HG03108 (cell line): ENCODE measurements around the gene MSANTD2.

Experiments used
- ATAC-seq: cut with Tn5 transposase; IDR thresholded peaks from one replicate; pipeline ENCODE4 v1.9.1; 2021; ENCODE audit warnings: moderate library complexity; ENCODE audit not compliant: unreplicated experiment

The MSANTD2 gene

DNA sequence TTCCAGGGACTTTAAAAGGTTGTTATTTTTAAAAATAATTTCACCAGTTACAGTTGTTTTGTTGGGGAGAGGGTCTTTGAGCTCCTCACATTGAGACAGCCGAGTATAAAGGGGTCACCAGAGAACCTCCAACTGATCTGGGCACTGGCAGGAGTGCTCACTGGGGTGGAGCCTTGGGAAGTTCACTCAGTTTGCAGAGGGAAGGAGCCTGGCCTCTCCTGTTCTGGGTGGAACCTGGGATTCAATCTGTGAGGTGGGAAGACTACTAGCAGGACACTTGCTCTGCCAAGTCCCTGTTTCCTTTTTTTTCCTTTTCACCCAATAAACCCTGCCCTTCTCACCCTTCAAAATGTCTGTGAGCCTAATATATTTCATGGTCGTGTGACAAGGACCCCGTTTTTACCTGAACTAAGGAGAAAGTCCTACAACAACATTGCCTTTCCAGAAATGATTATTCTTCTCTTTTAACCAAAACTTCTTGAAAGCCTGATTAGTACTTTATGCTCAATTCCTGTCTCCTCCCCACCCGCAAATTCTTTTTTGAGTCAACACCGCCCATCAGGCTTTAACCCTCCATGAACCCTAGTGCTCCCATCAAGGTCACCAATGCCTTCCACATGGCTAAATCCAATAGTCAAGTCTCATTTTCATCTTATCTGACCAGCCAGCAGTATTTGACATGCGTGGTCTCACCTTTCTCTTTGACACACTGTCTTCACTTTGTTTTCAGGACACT is 22.0 kb upstream of the MSANTD2 start:
- no peak for ATAC-seq

DNA sequence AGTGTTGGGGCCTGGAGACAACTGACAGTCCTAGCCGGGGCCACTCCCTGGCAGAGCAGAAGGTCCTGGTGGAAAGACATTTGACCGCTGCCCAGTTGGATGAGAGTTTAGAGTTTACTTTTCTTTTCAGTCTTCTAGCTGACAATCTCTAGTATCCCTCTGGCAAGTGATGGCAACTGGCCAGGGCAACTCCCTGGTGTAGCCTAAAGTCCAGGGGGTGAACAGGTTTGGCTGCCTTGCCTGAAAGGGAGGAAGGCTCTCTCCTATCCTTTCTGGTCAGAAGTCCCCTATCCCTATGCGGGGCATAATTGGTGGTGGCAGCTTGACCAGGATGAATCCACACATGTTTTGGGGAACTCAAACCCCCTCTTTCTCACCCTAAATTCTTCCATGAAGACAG is 16.8 kb upstream of the MSANTD2 start:
- ATAC-seq, result no peak

DNA sequence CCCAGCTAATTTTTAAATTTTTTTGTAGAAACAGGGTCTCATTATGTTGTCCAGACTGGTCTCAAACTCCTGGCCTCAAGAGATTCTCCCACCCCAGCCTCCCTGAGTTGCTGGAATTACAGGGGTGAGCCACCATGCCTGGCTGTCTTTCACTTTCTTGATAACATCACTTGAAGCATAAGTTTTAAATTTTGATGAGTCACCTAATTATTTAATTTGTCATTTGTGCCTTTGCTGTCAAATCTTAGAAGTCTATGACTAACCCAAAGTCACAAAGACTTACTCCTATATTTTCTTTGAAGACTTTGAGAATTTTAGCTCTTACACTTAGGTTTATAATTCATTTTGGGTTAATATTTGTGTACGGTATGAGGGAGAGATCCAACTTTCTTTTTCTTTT is 14.5 kb upstream of the MSANTD2 start:
- ATAC-seq, result no peak

DNA sequence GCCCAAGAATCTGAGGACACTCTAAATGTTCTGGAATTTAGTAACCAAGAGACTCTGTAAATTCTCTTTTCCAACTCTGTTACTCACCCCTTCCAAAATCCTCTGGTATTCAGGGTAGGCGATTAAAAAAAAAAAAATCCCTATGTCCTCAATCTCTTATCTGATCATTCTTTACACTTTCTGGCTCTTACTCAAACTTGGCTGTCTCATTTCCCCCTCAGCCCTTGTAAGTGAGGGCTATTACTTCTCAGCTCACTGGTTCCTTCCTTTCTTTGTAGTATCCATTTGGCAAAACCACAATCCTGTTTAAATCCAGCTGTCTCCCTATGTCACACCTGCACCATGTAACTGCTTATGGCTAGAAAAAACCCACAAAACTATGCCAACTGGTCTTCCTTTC is 12.7 kb upstream of the MSANTD2 start:
- ATAC-seq, result no peak

DNA sequence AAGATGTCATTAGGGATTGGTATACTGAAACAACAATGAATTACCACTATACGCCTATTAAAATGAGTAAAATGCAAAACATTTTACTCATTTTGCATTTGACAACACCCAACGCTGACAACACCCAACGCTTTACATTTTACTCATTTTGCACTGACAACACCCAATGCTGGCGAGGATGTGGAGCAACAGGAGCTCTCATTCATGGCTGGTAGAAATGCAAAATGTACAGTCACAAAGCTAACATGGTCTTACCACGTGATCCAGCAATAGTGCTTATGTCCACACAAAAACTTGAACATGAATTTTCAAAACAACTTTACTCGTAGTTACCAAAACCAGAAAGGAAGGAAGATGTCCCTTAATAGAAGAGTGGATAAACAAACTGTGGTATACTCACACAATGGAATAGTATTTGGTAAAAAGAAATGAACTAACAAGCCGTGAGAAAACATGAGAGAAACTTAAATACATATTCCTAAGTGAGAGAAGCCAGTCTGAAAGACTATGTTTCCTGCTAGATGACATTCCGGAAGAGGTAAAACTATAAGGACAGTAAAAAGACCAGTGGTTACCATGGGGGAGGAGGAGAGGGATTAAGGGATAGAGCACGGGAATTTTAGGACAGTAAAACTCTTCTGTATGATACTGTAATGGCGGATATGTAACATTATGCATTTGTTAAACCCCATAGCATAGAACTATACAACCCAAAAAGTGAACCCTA is 11.4 kb upstream of the MSANTD2 start:
- no peak for ATAC-seq

DNA sequence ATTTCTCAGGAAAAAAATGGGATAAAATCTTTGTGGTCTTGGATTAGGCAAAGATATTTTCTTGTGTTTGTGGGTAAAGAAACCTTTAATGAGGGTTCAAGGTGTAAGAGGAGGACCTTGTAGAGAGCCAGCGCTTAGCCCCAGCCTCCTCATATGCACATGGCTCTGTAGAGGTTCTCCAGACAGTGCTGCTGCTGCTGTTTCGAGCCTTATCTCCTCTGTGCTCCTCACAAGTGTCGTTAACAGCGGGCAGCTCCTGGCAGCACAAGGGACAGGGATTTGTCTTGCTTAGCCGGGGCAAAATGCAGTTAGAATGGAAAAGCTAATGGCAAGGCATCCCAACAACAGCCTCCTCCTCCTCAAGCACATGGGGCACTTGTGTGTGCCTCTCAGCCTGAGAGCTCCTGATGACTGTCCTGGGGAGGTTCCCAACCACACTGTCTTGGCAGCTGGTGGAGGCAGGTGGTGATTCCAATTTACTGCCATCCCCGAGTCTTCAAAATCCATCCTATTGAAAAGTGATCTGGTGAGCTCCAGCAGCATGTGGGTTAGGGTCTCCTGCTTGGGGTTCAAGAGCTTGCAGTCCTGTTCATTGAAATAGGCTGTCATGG is 7.6 kb upstream of the MSANTD2 start:
- no peak for ATAC-seq

DNA sequence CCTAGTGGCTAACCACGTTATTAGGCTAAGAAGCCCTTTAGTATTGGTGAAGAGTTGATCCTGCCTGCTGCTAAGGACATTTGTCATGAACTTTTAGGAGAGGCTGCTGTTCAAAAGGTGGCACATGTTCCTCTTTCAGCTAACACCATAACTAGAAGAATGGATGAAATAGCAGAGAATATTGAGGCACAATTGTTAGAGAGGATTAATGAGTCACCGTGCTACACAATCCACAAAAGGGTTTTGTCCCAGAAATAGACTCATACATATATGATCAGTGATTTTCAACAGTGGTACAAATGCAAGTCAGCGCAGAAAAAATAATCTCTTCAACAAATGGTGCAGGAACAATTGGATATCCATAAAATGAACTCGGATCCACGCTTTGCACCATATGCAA is 7.0 kb upstream of the MSANTD2 start:
- no peak for ATAC-seq

DNA sequence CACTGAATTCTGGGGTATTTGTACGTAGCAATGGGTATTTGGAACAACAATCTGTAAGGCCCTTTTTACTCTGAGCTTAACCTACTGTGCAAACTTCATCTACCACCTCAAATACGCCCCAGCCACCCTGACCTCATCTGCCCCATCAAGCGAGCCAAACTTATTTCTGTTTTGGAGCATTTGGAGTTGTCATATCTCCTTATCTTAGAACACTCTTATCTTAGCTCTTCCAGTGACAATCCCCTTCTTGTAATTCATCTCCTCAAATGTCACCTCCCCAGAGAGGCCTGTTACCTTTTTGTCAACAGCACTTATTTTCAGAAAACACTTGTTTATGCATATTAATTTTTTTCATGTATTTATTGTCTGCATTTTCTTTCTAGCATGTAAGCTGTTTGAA is 4.7 kb upstream of the MSANTD2 start:
- ATAC-seq, result no peak

DNA sequence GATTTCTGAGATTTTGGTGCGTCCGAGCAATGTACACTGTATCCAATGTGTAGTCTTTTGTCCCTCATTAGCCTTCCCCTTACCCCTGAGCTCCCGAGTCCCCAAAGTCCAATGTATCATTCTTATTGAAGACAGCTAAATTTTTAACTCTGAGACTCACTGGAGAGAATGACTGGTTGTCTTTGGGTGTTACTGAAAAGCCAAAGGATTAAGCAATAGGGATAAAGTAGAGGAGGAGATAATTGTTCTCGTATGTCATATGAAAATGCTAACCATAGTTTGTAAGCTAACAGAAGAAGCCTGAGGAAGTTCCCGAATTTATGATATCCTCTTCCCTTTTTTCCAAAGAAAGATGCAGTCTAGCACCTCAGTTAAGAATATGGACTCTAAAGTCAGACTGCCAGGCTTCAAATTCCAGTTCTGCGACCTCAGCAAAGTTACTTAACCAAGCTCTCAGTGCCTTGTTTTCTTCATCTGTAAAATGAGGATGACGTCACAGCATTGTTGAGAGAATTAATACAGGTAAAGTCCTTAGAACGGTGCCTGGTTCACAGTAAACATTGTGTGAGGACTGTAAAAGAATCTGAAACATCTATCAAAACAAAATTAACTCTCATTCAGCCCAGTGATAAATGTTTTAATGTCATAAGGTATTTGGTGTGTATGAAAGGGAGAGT is 1.6 kb upstream of the MSANTD2 start:
- ATAC-seq, result no peak

DNA sequence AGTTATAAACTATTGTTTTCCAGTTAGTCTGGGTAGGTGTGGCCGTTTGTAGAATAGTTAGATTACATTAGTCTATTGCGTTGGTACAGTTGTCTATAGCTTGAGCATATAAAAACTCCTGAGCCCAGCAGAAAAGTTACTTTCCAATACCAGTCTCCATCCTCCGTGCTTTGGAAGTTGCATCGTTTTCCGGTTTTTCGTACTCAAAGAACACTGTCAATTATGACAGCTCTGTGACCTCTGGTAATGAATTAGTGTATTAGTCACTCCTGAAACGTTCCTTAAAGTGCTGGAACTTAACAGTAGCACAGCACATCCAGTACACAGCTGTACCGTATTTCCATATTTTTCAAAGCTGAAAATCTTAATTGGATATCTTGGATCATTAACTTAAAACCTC is 808 bp upstream of the MSANTD2 start:
- no peak for ATAC-seq

DNA sequence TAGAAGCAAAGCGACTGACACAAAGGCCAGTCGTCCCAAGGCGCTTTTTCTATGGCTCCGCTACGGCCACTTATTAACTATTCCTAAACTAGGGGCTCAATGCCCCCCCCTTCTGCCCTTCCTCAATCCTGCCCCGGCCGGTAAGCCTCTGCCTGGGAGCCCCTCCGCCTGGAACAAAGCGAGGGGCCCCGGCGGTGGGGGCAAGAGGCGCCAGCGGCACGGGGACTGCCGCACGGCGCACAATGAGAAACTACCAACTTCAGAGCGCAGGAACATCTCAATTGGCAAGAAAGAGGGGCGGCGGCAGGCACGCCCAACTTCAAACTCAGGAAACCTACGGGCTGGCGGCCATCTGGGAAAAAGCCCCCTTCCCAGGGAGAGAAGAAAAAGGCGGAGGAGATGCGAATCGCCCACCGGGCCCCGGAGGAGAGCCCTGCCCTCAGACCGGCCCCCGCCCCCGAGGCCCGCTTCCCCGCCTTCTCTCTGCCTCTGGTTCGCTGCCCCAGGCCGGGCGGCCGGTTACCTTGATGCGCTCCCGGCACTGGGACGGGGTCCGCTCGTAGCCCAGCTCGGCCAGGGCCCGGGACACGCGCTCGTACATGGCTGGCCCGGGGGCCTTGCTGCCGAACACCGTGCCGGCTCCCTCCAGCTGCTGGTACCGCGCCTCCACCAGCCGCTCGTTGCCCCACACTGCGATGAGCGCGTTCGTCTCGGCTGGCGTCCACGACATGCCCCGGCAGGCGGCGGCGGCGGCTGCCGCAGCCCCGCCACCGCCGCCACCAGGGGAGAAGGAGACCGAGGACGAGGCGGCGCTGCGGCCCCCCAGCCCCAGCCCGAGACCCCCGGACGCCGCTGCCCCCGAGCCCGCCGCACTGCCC is 619 bp downstream of the MSANTD2 start:
- ATAC-seq, result peak; percentile 29

DNA sequence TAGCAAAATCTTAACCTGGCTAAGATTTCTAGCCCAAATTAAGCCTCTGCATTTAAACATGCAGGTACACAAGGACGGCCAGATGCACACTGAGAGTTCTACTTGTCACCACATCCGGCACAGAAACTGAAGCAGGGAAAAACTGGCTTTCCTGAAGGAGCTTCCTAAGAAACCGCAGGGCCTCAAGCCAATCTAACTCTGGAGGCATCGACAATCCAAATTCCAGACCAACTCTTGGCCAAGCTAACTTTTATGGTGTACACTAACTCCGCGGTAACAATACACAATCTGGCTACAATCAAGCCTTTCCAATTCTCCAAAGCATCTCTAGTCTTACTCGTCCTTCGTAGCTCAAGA is 1.2 kb downstream of the MSANTD2 start:
- ATAC-seq, result peak; percentile 12

DNA sequence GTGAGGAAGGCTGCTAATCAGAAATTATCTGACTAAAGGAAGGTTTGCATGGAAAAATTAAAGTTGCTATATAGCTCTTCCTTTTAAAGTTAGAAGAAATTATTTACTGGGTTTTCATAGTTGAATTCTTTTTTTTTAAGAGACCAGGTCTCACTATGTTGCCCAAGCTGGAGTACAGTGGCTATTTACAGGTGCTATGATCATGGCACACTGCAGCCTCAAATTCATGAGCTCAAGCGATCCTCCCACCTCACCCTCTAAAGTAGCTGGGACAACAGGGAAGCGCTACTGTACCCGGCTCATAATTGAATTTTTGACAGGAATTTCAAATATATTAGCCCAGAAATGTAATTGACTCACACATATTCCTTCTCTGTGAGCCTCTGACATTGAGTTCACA is 3.9 kb downstream of the MSANTD2 start:
- no peak for ATAC-seq

DNA sequence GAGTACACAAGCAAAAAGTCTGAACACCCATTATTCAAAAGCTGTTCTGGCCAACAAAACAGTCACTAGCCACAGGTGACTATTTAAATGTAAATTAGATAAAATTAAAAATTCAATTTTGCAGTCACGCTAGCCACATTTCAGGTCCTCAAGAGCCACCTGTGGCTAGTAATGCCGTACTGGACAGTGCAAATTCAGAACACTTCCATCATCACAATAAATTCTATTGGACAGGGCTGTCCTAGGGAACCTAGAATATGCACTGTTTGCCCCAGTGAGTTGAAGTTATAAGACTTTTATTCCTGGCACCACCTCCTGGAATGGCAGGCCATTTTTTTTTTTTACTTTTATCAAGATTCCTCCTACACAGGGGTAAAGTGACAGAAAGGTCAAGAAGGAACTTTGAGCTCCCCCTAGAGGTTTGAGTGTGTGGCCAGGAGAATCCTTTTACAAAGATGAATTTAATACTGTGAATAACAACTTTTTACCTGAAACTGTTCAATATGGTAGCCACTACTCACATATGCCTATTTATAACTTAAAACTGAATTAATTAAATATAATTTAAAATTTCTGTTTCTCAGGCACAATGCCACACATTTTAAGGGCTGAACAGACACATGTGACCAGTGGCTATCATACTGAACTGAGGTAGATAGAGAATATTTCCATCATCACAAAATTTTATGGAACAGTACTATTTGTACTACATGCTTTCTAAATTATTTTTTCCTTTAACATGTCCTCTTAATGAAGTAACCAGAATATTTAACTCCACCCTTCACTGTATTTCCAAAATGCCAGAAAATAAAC is 6.5 kb downstream of the MSANTD2 start:
- no peak for ATAC-seq

DNA sequence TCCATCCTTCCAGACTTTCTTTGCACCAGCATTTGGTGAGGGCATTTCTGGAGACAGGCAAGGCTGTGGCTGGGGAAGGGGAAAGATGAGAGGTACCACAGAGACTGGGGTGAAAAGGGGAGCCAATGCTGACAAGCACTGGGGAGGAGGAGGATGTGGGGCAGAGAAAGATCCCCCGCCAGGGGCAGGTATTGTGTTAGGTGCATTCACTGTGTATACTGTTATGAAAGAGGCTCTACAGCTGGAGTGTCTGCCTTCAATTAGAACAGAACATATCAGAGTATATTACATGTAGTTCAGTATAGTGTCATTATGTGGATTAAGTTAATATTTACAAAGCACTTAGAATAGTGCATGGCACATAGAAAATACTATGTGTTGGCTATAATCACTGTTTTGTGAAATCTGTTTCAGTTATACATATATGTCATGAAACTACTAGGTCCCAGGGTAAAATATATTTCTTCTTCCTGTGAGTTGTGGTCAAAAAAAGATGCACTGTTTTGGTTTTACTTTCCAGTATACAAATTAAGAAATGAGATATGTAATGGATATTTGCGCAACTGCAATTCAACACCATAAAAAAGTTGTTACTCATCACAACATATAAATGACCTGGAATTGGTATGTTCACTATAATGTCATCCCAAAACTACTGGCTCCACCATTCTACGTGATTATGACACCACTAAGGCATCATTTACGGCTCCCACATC is 8.4 kb downstream of the MSANTD2 start:
- peak; percentile 75 for ATAC-seq

DNA sequence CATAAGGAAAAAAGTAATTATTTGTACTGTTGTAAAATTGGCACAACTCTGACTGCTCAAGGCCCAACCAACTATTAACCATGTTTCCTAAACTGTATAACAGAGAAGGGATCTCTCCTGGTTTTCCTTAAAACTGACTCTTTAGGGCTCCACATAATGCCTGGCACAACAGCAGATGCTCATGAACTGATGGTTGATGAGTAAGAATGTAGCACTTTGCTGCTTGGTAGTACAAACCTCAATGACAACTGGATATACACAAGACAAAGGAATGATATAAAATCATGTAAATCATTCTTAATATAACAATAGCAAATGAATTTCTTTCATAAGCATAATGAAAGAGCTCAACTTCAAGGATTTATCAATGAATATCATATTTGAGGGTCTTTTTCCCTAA is 11.7 kb downstream of the MSANTD2 start:
- no peak for ATAC-seq

DNA sequence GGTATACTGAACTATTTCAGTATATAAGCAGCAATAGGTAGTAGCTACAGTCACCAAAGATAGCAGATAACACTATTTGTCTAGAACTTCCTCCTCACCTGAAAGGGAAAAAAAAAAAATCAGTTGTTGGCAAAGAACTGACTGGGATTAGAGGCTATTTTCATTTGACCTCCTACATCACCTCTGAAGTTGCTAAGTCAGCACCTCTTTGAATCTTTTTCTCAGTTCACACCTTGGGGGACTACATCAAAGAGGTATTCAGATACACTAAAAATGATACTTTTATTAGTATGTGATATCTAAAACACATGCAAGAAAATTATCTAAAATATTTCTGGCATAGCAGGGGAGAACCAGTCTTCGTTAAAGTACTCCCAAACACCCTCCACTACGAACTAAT is 16.2 kb downstream of the MSANTD2 start:
- ATAC-seq, result no peak

DNA sequence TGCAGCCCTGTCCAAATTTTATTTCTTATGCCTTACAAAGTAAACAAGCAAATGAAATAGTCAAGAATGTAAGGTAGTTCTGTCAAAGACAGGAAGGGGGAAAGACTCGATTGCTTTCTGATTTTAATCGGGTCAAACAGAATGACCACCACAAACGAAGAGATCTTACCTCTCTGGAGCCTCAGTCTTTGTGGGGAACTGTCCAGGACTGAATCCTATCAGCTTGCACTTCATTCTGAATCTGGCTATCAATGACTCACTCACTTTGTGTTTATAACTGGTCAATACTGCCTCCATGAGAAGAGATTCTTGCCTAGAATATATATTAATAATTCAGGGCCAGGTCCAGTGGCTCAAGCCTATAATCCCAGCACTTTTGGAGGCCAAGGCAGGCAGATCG is 17.2 kb downstream of the MSANTD2 start:
- ATAC-seq, result no peak

DNA sequence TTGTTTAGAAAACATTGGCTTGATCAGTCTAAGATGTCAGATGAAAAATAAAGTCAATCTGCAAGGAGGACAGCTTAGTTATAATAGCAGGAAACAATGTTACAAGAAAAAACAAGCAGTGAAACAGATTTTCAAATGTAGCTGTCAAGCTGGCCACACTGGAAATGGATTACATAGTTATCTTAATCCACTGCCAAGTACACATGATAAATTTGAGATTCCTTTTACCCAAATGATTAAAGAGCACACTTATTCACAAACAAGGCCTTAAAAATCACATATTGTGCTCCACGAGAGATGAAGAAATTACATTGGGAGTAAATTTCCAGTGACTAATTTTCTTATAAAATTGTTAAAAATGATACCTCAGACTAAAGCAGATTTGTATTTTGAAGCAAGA is 20.6 kb downstream of the MSANTD2 start:
- ATAC-seq, result no peak
